ENCODE results near the gene TRAPPC3. TPM values are rescaled to one million over a fixed set of nuclear protein-coding genes. Genes with fewer than 3 reads are reported as not detected.

The TRAPPC3 gene
- polyA plus RNA-seq, 10 donors = 32.3 to 44.8 (median 33.9) TPM

DNA sequence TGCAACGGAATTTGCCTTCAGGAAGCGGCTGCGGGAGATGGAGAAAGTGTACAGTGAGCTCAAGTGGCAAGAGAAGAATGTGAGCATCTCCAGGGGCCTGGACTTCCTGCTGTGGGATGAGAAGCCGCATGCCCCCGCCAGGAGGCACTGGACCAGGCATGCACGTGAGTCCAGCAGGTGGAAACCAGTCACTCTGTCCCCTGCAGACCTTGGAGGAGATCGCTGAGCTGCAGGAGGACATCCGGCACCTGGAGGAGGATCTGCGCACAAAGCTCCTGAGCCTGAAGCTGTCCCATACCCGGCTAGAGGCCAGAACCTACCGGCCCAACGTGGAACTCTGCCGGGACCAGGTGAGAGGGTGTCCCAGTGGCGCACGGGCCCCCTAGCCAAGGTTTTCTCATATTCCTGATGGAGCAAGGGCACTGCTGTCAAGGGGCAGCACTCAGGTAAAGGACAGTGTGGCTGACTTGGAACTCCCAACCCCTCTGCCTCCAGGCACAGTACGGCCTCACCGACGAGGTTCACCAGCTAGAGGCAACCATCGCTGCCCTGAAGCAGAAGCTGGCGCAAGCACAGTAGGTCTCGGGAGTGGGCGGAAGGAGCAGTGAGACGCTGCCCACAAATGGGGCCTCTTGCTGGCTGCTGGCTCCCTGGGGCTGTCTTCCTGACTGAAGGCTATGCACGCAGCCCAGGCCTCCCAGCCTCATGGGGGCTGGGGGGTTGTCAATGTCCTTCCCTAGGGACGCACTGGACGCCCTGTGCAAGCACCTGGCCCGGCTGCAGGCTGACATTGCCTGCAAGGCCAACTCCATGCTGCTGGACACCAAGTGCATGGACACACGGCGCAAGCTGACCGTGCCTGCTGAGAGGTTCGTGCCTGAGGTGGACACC lies 61.8 kb downstream of the TRAPPC3 start:
- DNase-seq = no peak

Other genes with a start within 250 kb of the TRAPPC3 start
- 10 to 100 TPM in 5 of 10 donors, 1 to 10 TPM in 5; 8.0 to 13.9 (median 10.7) TPM for gene AGO3, start 218.4 kb downstream of the TRAPPC3 start, polyA plus RNA-seq (ENCODE audit: insufficient read length in 10 of 10)
- gene TEKT2, start 65.4 kb downstream of the TRAPPC3 start, polyA plus RNA-seq (ENCODE audit: insufficient read length in 10 of 10) = under 1 TPM; 0.28 to 0.65 (median 0.46) TPM
- gene ADPRS, start 60.6 kb downstream of the TRAPPC3 start, polyA plus RNA-seq (ENCODE audit: insufficient read length in 10 of 10) = 10 to 100 TPM; 21.8 to 26.8 (median 25.4) TPM
- gene COL8A2, start 24.3 kb downstream of the TRAPPC3 start, polyA plus RNA-seq (ENCODE audit: insufficient read length in 10 of 10) = 10 to 100 TPM in 8 of 10 donors, 1 to 10 TPM in 2; 5.5 to 35.9 (median 16.9) TPM
- gene MAP7D1, start 6.7 kb upstream of the TRAPPC3 start, polyA plus RNA-seq (ENCODE audit: insufficient read length in 10 of 10) = 100 to 1,000 TPM; 117 to 169 (median 141) TPM
- 100 to 1,000 TPM in 3 of 10 donors, 10 to 100 TPM in 7; 83.5 to 120 (median 95.6) TPM for gene THRAP3, start 75.0 kb upstream of the TRAPPC3 start, polyA plus RNA-seq (ENCODE audit: insufficient read length in 10 of 10)
- 1 to 10 TPM; 1.8 to 5.1 (median 3.1) TPM for gene SH3D21, start 156.9 kb upstream of the TRAPPC3 start, polyA plus RNA-seq (ENCODE audit: insufficient read length in 10 of 10)
- 10 to 100 TPM; 17.7 to 53.6 (median 29.9) TPM for gene EVA1B, start 174.2 kb upstream of the TRAPPC3 start, polyA plus RNA-seq (ENCODE audit: insufficient read length in 10 of 10)
- 10 to 100 TPM; 18.0 to 31.0 (median 23.9) TPM for gene STK40, start 236.4 kb upstream of the TRAPPC3 start, polyA plus RNA-seq (ENCODE audit: insufficient read length in 10 of 10)
- 10 to 100 TPM; 19.4 to 27.9 (median 22.2) TPM for gene LSM10, start 248.4 kb upstream of the TRAPPC3 start, polyA plus RNA-seq (ENCODE audit: insufficient read length in 10 of 10)

Measured in muscle of back (tissue), 11 donors.